HG03432 (cell line): ENCODE results near the gene ELOVL1.

ENCODE experiments used
- ATAC-seq: cut with Tn5 transposase; IDR thresholded peaks from one replicate; pipeline ENCODE4 v1.9.1; 2021; ENCODE audit warnings: mild to moderate bottlenecking, moderate library complexity; ENCODE audit not compliant: unreplicated experiment

The ELOVL1 gene

GRCh38 chr1:43331688-43332087 is 36.1 kb downstream of the ELOVL1 start:
- no peak for ATAC-seq

GRCh38 chr1:43329995-43330751 is 37.6 kb downstream of the ELOVL1 start:
- no peak for ATAC-seq

- no peak for ATAC-seq
These were observed 40.1 kb downstream of the ELOVL1 start for GRCh38 chr1:43327549-43328292.

DNA sequence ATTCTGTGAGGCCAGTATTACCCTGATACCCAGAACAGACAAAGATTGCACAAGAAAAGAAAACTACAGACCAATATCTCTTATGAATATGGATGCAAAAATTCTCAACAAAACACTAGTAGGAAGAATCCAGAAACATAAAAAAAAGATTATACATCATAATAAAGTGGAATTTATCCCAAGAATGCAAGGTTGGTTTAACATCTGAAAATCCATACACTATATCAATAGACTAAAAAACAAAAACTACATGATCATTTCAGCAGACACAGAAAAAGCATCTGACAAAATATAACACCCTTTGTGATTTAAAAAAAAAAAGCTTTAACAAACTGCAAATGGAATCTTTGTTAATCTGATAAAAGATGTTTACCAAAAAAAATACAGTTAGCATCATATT is 42.4 kb downstream of the ELOVL1 start:
- no peak for ATAC-seq

GRCh38 chr1:43324810-43325209 is 43.0 kb downstream of the ELOVL1 start:
- ATAC-seq = no peak

DNA sequence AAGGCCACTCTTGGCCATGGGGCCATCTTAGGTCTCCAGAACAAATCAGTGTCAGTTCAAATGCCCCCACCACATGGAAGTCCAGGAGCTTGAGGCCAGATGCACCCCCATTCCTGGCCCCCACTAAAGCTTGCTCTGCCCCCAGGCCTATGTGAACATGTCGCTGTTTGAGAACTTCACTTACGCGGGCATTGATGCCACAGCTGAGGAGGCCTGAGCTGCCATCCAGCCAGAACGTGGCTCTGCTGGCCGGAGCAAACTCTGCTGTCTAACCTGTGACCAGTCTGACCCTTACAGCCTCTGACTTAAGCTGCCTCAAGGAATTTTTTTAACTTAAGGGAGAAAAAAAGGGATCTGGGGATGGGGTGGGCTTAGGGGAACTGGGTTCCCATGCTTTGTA is 45.3 kb downstream of the ELOVL1 start:
- ATAC-seq = no peak

- no peak for ATAC-seq
These were observed 46.4 kb downstream of the ELOVL1 start for GRCh38 chr1:43321331-43321891.

GRCh38 chr1:43319766-43320165 is 48.0 kb downstream of the ELOVL1 start:
- no peak for ATAC-seq

DNA sequence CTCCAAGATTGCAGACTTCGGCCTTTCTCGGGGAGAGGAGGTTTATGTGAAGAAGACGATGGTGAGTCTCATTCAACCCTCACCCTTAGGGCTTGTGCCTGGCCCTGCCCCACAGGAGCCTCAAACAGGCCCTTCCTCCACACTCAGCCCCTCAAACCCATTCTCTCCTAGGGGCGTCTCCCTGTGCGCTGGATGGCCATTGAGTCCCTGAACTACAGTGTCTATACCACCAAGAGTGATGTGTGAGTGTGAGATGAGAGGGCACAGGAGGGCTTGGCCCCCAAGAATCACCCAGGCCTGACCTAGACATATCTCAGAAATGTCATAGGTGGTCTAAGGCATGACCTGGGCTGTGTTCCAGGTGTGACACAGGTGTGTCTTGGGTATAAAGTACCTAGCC is 48.5 kb downstream of the ELOVL1 start:
- no peak for ATAC-seq

DNA sequence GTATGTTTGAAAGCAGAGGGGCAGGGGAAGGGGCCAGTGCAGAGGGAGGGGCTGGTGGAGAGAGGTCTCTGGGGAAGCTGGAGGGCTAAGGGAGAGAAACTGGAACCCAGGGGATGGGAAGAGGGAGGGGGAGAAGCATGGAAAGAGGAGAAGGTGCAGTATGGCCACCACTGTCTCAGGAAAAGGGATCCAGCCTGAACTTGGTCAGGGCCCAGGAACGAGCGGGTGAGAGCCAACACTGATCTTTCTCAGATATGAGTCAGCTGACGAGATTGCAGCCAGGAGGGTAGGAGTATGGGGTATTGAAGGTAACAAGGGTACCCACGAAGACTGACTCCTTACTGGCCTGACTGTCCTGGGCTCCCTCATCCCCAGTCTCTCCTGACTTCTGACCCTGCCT is 49.0 kb downstream of the ELOVL1 start:
- ATAC-seq = no peak

DNA sequence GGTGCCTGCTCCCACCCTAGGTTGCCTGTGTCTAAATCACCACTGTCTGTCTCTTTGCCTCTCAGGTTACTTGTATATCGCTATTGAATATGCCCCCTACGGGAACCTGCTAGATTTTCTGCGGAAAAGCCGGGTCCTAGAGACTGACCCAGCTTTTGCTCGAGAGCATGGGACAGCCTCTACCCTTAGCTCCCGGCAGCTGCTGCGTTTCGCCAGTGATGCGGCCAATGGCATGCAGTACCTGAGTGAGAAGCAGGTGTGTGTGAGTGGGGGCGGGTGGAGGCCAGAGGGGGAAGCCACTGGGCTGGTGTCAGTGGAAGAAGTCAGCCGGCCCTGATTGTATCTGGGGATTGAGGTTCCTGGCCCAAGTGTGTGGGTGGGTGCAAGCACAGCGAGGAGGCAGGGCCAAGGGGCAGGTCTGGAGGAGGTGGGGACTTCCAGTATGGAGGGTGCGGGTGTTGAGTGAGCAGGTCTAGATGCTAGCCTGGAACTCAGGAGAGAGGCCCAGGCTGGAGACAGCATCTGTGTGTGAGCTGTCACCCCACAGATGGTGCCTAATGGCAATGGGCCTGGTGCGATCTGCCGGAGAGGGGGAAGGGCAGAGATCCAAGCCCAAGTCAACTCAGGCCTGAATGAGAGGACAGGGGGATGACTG is 49.9 kb downstream of the ELOVL1 start:
- ATAC-seq = no peak

- ATAC-seq = no peak
These were observed 50.9 kb downstream of the ELOVL1 start for GRCh38 chr1:43316738-43317520.

- no peak for ATAC-seq
These were observed 51.7 kb downstream of the ELOVL1 start for GRCh38 chr1:43315963-43316737.

DNA sequence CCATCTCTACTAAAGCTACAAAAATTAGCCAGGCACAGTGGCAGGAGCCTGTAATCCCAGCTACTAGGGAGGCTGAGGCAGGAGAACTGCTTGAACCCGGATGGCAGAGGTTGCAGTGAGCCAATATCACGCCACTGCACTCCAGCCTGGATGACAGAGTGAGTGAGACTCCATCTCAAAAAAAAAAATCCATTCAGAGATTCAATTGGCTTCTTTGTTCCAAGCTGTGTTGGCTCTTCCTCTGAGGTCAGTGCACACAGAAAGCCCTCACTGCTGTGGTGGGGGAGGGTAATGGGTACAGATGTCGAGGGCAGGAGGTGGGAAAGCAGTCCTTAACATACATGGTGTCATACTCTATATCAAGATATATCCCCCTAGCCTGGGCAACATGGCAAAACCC is 52.3 kb downstream of the ELOVL1 start:
- ATAC-seq = no peak

- ATAC-seq = no peak
These were observed 53.6 kb downstream of the ELOVL1 start for GRCh38 chr1:43314233-43314632.

DNA sequence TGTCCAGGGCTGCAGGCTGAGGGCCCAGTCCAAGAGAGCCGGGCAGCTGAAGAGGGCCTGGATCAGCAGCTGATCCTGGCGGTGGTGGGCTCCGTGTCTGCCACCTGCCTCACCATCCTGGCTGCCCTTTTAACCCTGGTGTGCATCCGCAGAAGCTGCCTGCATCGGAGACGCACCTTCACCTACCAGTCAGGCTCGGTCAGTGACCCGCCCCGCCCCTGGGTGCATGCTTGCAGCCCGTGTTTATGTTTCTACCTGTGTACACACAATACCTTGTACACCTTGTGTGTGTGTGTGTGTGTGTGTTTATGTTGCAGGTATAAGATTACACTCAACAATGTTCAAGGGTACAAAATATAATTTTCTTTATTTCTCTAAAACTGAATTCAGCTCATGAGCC is 54.0 kb downstream of the ELOVL1 start:
- no peak for ATAC-seq
